Lower leg skin (tissue), 3 donors: ENCODE results near the gene SPON1.

Experiments
- POLR2A ChIP-seq, 2 donors: fragments of 450-650 bp; IDR thresholded peaks; one replicate each; pipeline ENCODE4 v1.6.1; 2016 to 2017; ENCODE audit warnings: antibody characterized with exemption in 2 of 2, mild to moderate bottlenecking in 1 of 2, moderate library complexity in 1 of 2
- TF ChIP-seq, protein P1 (sequence below), 3 donors: fragments of 450-650 bp; IDR thresholded peaks; one replicate each; pipeline ENCODE4 v1.5.1; 2016; ENCODE audit warnings: antibody characterized with exemption in 3 of 3, mild to moderate bottlenecking in 3 of 3, moderate library complexity in 2 of 3

DNA sequence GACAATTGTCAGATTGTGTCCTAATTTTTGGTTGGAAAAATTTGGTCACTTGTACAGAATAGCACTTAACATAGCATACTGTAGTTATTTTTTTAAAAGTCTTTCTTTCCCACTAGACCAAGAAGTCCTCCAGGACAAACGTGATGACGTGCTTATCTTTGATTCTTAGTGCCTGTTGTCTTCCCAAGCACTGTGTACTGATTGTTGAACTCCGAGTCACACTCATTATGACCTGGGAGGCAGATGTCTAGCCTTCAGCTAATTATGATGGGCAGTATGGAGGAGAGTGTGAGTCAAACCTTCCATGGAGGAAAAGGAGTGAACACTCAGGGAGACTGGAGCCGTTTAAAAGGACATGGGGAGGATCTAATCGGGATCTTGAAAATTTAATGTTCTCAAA lies 119.8 kb downstream of the SPON1 start:
- TF ChIP-seq, protein P1, sequence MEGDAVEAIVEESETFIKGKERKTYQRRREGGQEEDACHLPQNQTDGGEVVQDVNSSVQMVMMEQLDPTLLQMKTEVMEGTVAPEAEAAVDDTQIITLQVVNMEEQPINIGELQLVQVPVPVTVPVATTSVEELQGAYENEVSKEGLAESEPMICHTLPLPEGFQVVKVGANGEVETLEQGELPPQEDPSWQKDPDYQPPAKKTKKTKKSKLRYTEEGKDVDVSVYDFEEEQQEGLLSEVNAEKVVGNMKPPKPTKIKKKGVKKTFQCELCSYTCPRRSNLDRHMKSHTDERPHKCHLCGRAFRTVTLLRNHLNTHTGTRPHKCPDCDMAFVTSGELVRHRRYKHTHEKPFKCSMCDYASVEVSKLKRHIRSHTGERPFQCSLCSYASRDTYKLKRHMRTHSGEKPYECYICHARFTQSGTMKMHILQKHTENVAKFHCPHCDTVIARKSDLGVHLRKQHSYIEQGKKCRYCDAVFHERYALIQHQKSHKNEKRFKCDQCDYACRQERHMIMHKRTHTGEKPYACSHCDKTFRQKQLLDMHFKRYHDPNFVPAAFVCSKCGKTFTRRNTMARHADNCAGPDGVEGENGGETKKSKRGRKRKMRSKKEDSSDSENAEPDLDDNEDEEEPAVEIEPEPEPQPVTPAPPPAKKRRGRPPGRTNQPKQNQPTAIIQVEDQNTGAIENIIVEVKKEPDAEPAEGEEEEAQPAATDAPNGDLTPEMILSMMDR (IDR thresholded peaks at IDR 0.05): no peak
- TF ChIP-seq POLR2A (IDR thresholded peaks at IDR 0.05): no peak
